Testis (tissue), 3 donors: ENCODE measurements around the gene SRP54. TPM values are rescaled to one million over a fixed set of nuclear protein-coding genes. Genes with fewer than 3 reads are reported as not detected.

Experiments used
- DNase-seq: peaks from one replicate; pipeline ENCODE4 v3.0.0-alpha.2; 2019
- H3K27ac ChIP-seq, 2 donors: fragments of 200-600 bp; sonication (generic); one replicate each; pipeline ENCODE4 v1.5.1; 2019
- H3K27me3 ChIP-seq: fragments of 200-600 bp; sonication (generic); one replicate; pipeline ENCODE4 v1.5.1; 2019
- H3K36me3 ChIP-seq: fragments of 200-600 bp; sonication (generic); one replicate; pipeline ENCODE4 v1.5.1; 2017; ENCODE audit warnings: low read depth; ENCODE audit errors: missing control alignments
- H3K4me1 ChIP-seq: fragments of 200-600 bp; sonication (generic); one replicate; pipeline ENCODE4 v1.5.1; 2019
- H3K4me3 ChIP-seq, 2 donors: fragments of 200-600 bp; sonication (generic); one replicate each; pipeline ENCODE4 v1.5.1; 2017 to 2019
- H3K9me3 ChIP-seq: fragments of 200-600 bp; sonication (generic); one replicate; pipeline ENCODE4 v1.5.1; 2017
- CTCF ChIP-seq, 3 experiments: fragments of 450-650 bp in 2 of 3; fragments of 200-600 bp in 1 of 3; sonication (generic) in 1 of 3; IDR thresholded peaks; one replicate each; pipeline ENCODE4 v1.5.1; 2016 to 2019; ENCODE audit warnings: antibody characterized with exemption in 3 of 3, mild to moderate bottlenecking in 2 of 3, moderate library complexity in 1 of 3
- POLR2A ChIP-seq: fragments of 450-650 bp; IDR thresholded peaks from one replicate; pipeline ENCODE4 v1.6.1; 2017; ENCODE audit warnings: antibody characterized with exemption, mild to moderate bottlenecking, moderate library complexity
- WGBS, 2 donors: methylation state at CpG; one replicate each; pipeline ENCODE4 v1.1.5; 2018; 5-methylcytosine and 5-hydroxymethylcytosine counted together
- intact Hi-C: fragments of 100-400 bp; cut with DNase I; formaldehyde crosslinking; loops from one replicate; pipeline ENCODE4 v1.15.1; 2023; ENCODE audit warnings: low total_unique reads
- polyA plus RNA-seq: library from polyadenylated mRNA; stranded (reverse); fragments of 350-450 nt; fragmentation: Illumina TruSeq; extraction: RNeasy Lipid Tissue Mini Kit (QIAGEN cat#74804); gene quantifications from one replicate; pipeline ENCODE4 v1.2.3, GENCODE V29; 2014; ENCODE audit warnings: low read depth, low replicate concordance; ENCODE audit not compliant: insufficient read depth
- total RNA-seq, 2 donors: library from RNA; depleted of rRNA; stranded (reverse); fragments of >200 nt; gene quantifications; one replicate each; pipeline ENCODE4 v1.2.3, GENCODE V29; 2016

The SRP54 gene
- total and polyA plus RNA-seq, 3 donors from 2014 or later: 78.5 to 132 (median 84.1) TPM

- Histone ChIP-seq H3K4me3 (no peak overlapping the region), H3K4me1 (peaks cover 20% of the 10 kb centered on the region), H3K27ac (no peak overlapping the region), H3K36me3 (no peaks in the 10 kb centered on the region), H3K9me3 (no peaks in the 10 kb centered on the region), H3K27me3 (no peaks in the 10 kb centered on the region)
- intact Hi-C loops: loop anchor here (5.0 kb wide), 1 partner anchor 108 kb away; no protein-coding TSS in a partner anchor
- no peak for TF ChIP-seq CTCF (IDR thresholded peaks at IDR 0.05)
- TF ChIP-seq POLR2A: no peak
- WGBS, 2 donors: 52 to 70% methylated on average over 11 of the region's 11 CpGs
- DNase-seq: no peak
These were observed 2.4 kb upstream of the SRP54 start for GRCh38 chr14:34980337-34980900.

DNA sequence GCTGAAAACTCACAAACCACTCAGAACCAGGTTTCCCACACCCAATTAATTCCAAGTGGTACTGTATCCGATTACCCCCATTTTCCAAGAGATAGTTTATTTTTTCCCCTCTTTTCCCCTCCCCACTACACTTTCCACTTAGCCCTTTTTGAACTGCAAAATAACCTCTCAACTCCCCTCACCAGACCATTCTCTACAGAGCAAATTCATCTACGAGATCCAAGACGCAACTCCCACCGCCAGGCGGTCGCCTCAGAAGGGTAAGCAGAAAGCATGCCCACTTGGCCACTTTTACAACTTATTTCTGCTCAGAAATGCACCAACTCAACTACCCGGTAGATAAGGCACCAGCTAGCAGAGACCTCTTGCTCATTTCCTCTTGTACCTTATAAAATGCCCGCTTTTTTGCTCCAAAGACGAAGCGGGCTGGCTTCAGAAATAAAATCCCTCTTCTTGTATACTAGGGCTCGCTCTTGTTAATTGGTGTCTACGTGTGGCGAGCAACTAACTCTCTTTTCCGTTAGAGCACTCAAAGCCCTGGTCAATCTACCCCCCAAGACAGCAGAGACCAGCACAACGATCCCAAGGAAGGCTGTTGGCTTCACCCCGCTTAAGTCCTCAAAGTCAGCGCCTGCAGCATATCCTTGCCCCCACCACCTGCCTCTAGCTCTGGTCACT, 910 bp upstream of the SRP54 start:
- Histone ChIP-seq H3K4me3 (peak overlapping the region; percentile 79 to 92), H3K4me1 (peaks cover 24% of the 10 kb centered on the region), H3K27me3 (no peaks in the 10 kb centered on the region), H3K27ac (peak overlapping the region; percentile 96 to 99), H3K9me3 (no peaks in the 10 kb centered on the region), H3K36me3 (no peaks in the 10 kb centered on the region)
- intact Hi-C loops: loop anchor here (5.0 kb wide), 1 partner anchor 110 kb away; no protein-coding TSS in a partner anchor
- 0% methylated on average over 17 of the region's 17 CpGs for WGBS, 2 donors
- TF ChIP-seq POLR2A: no peak
- peak in 1 of 3 experiments; percentile 32 for TF ChIP-seq CTCF (IDR thresholded peaks at IDR 0.05)
- DNase-seq: peak; percentile 32

GRCh38 chr14:34983148-34983760, 462 bp downstream of the SRP54 start:
- 0 to 2% methylated on average over 23 to 28 of the region's 28 CpGs for WGBS, 2 donors
- intact Hi-C loops: loop anchor here (5.0 kb wide), 1 partner anchor 111 kb away; no protein-coding TSS in a partner anchor
- H3K4me1 ChIP-seq: peaks cover 24% of the 10 kb centered on the region

DNA sequence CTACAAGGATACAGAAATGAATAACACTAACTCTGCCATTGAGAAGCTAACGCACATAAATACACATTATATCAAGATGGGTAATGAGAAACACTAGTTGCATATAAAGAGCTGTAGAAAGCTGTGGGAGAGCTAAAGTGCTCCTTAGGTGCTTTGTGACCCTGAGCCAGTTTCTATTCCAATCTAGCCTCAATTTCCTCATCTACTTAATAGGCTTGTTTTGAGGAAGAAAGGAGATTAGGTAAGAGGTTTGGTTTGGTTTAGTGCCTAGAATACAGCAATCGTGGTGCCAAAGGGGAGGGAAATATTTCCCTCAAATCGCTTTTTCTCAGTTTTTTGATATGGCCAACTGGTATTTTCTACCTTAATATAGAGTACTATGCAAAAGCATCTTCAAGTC, 994 bp downstream of the SRP54 start:
- Histone ChIP-seq H3K4me1 (peaks cover 24% of the 10 kb centered on the region), H3K27ac (peak overlapping the region; percentile 96 to 99), H3K9me3 (no peaks in the 10 kb centered on the region), H3K36me3 (no peaks in the 10 kb centered on the region), H3K27me3 (no peaks in the 10 kb centered on the region), H3K4me3 (peak overlapping the region; percentile 79 to 92)
- intact Hi-C loops: loop anchor here (5.0 kb wide), 1 partner anchor 111 kb away; no protein-coding TSS in a partner anchor
- no peak for DNase-seq
- WGBS, 2 donors: 20 to 27% methylated on average over 3 of the region's 3 CpGs
- TF ChIP-seq POLR2A (no peak), CTCF (IDR thresholded peaks at IDR 0.05) (no peak)

More at GRCh38 chr14:34983148-34983760, 462 bp downstream of the SRP54 start:
- no peaks in the 10 kb centered on the region for H3K36me3 ChIP-seq
- no peaks in the 10 kb centered on the region for H3K27me3 ChIP-seq
- peak overlapping the region; percentile 79 to 92 for H3K4me3 ChIP-seq
- DNase-seq: no peak
- TF ChIP-seq CTCF (IDR thresholded peaks at IDR 0.05): no peak
- H3K27ac ChIP-seq: peak overlapping the region; percentile 96 to 99
- no peaks in the 10 kb centered on the region for H3K9me3 ChIP-seq
